ENCODE measurements around the gene DPEP2NB.

GRCh38 chr16:67990018-67990386 is 25.7 kb downstream of the DPEP2NB start:
- TF ChIP-seq CTCF (IDR thresholded peaks at IDR 0.05; ENCODE audit: extremely low read depth in 1 of 2, insufficient read depth in 1 of 2, low read depth in 1 of 2, low read length in 2 of 2) (no peak), EZH2 (IDR thresholded peaks at IDR 0.05; ENCODE audit: borderline replicate concordance, low read depth, low read length, severe bottlenecking) (no peak)

Measured in endothelial cell of umbilical vein (primary cell).